RCC 7860 (cell line): ENCODE results near the gene DIO1.
"Not testable (repeated sequence)": the region's sequence is repeated elsewhere in the genome, so short reads cannot be mapped to it uniquely, and the experiment has no call there.

Experiments
- DNase-seq: peaks from one replicate; pipeline ENCODE4 v3.0.0-alpha.2; 2015; ENCODE audit warnings: low spot score
- FAIRE-seq: peaks from 2 replicates; lab custom pipeline; 2012; peaks lifted over from hg19 to GRCh38; lab: Jason Lieb, UNC

Gene DIO1

DNA sequence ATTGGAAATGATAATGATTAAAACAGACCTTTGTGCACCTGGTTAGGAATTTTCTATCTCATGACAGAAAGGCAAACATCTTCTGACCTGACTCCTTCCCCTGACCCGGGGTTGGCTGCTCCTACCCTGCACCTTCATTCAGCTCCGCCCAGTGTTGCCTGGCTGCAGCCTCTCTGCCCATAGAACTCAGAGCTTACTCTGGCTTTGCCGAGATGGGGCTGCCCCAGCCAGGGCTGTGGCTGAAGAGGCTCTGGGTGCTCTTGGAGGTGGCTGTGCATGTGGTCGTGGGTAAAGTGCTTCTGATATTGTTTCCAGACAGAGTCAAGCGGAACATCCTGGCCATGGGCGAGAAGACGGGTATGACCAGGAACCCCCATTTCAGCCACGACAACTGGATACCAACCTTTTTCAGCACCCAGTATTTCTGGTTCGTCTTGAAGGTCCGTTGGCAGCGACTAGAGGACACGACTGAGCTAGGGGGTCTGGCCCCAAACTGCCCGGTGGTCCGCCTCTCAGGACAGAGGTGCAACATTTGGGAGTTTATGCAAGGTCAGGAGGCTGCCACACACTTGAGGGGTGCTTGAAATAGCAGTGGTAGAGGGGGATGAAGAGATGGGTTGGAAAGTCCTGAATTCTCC is at the start of gene DIO1:
Gene DIO1 (plus strand): TSS at position 189 of the 638 bp plus-strand sequence. CDS start 24 bp downstream, at position 213.
- DNase-seq, result no peak
- no peak for FAIRE-seq

DNA sequence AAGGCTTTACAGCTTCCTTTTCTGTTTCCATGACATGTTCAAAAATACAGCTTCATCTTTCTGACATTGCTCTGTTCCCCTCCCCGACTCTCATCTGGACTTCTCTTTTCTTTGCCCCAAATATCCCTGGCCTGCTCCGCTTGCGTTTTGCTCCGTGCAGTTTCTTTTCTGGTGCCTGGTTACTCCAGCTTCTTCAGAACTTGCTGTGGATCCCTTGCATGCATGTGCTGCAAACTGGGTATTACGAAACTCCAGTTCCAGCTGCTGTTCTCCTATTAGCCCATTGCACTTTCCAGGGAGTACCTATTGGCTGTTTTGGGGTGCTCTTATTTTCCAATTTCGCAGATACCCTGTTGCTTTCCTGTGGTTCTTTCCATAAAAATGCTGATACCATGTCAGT is 46.0 kb upstream of the DIO1 start:
- FAIRE-seq, result no peak
- no peak for DNase-seq

DNA sequence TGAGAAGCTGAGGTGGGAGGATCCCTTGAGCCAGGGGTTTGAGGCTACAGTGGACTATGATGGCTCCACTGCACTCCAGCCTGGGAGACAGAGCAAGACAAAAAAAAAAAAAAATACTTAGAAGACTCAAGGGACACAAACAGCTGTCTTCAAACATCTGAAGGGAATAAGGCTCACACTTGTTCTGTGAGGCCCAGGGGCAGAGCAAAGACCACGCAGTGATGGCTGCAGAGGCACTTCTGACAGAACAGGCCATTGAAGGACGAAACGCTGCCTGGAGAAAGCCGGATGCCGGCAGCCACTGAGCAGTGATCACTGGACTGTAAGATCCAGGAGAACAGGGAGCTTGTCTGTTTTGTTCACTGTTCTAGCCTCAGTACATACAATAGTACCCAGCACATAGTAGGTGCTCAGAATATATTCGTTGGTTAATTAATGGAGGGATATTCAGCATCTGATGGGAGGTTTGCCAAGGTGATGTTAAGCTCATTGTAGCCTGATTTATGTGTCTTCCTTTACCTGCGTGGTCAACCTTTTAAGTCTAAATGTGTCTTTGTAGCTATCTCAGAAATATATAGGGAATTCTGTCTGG is 43.8 kb upstream of the DIO1 start:
- DNase-seq (no peak), FAIRE-seq (no peak)

DNA sequence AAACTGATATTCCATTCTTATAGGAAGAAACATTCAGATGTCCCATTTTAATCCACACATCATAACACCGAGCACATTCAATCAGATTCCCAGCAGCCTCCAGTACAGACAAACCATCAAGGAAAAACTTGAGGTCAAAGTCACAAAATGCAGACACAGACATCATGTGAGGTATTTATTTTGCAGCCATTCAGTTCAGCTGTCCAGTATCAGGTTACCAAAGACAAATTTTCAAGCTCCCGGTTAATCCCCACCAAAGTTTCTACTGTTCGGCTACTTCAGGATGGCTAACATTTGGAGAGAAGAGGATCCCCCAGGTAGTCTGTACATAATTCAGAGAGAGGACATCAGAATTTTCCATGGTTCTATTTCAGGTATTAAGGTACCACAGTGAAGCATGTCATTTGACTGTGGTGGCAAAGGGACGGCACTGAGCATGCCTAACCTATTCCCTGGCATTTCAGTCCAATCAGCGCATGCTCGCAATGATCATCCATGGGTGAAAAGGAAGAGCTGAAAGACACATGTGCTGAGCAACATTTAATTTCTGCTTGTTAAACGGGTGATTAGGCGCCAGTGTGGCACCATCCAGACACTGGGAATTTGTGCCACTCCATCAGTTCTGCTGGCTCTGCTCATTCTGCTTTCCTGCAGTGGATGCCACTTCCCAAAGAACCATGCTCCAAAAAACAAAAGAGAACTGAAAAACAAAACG is 42.3 kb upstream of the DIO1 start:
- DNase-seq (no peak), FAIRE-seq (no peak)

DNA sequence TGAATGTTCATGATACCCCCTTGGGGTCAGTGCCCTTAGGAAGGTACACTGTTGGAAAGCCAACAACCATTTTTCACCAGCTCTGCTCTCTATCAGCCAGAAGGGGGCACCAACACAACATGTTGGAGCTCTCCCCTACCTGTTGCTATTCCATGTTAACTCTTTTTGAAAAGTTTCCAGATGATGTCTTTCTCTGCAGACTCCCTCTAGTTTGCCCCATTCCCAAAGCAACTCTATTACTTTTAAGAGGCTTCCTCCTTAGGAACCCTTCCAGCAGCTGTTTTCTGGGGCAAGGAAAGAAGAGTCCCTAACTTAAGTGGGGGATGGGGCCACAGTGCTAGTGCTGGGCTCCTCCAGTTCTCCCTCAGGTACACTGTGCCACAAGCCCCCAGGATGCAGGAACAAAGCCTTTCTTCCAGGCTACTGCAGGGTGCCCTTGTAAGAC is 33.0 kb upstream of the DIO1 start:
- FAIRE-seq, result peak; percentile 23
- DNase-seq, result peak; percentile 57

DNA sequence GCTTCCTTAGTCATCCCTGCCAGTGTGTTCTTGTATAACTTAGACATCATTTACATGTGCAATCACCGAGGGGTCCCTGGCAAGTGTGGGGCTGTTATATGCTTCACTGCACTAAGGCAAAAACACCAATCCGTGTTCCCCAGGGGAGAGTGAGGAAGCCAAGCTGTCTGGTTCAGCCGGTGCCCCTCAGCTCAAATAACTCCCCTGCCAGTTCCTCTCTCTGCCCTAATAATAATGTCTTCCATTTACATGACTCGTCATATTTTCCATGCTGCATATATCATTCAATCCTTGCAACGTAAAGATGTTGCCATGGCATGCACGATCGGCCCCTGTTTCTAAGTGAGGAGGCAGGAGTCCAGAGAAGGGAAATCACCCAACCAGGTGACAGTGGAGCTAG is 31.5 kb upstream of the DIO1 start:
- FAIRE-seq (no peak), DNase-seq (no peak)

DNA sequence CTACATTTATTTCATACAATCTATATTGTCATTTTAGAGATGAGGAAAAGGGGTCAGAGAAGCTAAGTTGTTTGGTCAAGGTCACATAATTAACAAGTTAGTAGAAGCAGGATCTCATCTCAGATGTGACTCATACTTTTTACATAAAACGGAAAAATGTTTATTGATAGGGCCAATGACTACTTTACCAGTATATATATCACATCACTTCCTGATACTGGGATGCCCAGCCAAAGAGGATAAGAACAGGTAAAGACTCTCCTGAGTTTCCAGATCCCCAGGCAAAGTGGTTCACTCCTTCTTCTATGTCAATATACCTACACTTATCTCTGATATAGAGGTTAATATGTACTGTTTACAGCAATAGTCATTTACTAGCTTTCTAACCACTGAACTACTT is 25.4 kb upstream of the DIO1 start:
- no peak for DNase-seq
- no peak for FAIRE-seq

DNA sequence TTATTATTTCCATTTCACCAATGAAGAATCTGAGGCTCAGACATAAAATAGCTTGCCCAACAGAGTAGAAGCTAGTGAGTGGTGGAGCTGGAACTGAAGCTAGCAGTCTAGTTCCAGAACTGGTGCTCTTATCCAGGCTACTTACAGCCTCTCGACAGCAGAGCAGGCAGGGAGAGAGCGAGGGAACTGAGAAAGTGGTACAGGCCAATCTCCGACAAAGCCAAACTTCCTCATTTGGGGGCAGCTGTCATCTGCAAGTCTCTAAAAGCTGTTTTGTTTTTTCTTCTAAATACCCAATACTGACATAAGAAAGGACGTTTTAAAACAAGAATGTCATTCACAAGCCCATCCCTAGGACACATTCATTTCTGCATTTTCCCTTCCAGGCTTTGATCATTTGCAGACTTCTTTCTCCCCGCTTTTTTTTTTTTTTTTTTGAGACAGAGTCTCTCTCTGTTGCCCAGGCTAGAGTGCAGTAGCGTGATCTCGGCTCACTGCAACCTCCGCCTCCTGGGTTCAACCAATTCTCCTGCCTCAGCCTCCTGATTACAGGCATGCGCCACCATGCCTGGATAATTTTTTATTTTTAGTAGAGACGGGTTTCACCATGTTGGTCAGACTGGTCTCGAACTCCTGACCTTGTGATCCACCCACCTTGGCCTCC is 24.4 kb upstream of the DIO1 start:
- FAIRE-seq (no peak), DNase-seq (no peak)

DNA sequence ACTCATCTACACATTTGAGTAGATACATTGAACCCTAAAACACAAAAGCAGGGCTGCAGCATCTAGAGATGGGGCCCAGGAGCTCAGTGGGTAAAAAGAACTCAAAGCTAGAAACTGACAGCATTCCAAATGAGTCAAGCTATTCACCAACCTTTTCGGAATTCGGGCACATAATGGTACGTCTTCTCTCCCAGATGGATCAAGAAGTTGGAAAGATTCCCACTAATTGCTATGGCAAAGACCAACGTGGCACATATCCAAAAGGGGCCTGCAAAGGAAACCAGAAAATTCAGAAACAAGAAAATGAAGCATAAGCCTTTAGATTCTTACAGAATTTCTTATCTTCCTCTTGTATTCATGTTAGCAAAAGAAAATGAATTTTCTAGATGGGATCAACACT is 22.8 kb upstream of the DIO1 start:
- FAIRE-seq (no peak), DNase-seq (no peak)

DNA sequence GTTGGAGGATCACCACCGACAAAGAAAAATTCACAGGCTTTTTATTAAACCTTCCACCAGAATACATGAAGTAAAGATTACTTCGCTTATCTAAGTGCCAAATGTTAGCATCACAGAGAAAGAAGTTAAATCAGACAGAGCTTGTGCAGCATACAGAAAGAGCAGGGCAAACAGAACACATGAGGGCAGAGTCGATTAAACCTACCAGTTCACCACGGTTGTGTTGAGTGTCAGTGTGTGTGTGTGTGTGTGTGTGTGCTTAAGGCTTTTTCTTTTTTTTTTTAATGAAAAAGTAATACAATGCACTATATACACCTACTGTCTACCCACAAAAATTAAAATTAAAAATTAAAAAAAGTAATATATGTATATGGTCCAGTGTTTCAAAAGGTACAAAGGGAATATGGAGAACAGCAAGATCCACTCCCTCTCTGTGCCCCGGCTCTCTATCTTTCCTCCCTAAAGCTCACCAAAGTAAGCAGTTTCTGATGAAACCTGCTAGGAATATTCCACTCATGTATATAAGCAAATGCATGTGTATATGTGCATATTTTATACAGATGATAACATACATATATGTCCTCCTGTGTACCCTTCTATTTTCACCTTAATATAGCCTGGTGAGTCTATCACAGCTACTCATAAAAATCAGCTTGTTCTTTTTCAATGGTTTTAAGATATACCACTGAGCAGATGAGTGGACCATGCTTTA is 22.1 kb upstream of the DIO1 start:
- no peak for FAIRE-seq
- no peak for DNase-seq

DNA sequence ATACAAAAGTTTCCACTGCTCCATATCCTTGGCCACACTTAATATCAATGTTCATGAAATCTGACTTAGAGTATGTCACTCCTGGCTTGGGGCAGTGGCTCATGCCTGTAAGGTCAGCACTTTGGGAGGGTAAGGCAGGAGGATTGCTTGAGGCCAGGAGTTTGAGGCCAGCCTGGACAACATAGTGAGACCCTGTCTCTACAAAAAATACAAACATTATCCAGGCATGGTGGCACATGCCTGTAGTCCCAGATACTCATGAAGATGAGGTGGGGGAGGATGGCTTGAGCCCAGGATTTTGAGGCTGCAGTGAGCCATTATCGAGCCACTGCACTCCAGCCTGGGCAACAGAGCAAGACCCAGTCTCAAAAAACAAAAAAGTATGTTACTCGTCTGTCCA is 18.8 kb upstream of the DIO1 start:
- not testable (repeated sequence) for DNase-seq, FAIRE-seq

DNA sequence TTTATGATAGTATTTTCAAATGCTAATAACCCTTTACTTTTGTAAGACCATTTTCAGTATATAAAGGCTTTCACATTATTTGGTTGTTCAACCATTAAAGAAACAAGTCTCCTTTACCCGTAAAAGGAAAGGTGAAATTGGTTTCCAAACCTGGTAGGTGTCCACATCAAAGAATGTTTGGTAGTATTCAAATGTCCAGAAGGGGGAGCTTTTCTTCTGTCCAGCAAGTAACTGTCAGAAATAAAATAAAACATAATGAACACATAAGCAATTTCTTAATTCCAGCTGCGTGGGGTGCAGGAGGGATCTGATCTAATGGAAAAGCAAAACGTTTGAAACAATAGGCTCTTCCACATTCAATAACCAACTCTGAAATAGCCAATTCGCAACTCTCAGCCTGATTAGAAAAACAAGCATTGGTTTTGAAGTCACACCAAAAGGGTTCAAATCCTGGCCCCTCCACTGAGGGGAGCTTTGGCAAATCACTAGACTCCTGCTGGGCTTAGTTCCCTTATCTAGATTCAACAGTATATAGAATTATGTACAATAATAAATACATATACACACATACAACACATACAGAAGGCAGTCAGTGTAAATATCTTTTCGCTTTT is 15.4 kb upstream of the DIO1 start:
- DNase-seq, result peak; percentile 64
- FAIRE-seq, result peak; percentile 78

DNA sequence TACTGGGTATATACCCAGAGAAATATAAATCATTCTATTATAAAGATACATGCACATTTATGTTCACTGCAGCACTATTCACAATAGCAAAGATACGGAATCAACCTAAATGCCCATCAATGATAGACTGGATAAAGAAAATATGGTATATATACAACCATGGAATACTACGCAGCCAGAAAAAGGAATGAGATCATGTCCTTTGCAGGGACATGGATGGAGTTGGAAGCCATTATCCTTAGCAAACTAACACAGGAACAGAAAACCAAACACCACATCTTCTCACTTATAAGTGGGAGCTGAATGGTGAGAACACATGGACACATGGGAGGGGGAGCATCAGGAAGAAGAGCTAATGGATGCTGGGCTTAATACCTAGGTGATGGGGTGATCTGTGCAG is 12.1 kb upstream of the DIO1 start:
- FAIRE-seq, DNase-seq: not testable (repeated sequence)

DNA sequence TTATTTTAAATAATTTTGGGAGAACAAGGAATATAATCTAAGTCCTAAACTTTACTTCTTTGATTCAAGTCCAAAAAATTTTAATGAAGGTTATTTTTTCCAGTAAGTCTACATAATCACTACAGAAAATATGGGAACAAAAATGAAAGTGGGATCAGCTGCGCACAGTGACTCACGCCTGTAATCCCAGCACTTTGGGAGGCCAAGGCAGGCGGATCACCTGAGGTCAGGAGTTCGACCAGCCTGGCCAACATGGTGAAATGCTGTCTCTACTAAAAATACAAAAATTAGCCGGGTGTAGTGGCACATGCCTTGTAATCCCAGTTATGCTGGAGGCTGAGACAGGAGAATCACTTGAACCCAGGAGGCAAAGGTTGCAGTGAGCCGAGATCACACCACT is 10.4 kb upstream of the DIO1 start:
- not testable (repeated sequence) for FAIRE-seq, DNase-seq

DNA sequence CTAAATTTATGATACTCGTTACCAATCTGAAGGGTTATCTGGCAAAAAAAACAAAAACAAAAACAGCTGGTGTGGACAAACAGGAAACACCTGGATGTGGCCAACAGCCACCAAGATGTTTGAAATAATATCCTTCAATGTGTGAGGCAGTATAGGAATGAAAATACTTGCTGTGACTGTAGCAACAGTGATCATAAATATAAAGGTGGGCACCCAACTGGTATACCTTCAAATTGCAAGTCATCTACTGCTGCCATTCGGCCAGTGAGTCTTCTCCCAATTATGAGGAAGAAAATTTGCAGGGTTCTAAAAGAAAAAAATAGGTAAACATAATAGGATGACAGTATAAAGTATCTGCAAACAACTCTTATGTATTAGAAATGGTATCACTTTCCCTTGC is 5.3 kb upstream of the DIO1 start:
- DNase-seq, result no peak
- FAIRE-seq, result no peak

DNA sequence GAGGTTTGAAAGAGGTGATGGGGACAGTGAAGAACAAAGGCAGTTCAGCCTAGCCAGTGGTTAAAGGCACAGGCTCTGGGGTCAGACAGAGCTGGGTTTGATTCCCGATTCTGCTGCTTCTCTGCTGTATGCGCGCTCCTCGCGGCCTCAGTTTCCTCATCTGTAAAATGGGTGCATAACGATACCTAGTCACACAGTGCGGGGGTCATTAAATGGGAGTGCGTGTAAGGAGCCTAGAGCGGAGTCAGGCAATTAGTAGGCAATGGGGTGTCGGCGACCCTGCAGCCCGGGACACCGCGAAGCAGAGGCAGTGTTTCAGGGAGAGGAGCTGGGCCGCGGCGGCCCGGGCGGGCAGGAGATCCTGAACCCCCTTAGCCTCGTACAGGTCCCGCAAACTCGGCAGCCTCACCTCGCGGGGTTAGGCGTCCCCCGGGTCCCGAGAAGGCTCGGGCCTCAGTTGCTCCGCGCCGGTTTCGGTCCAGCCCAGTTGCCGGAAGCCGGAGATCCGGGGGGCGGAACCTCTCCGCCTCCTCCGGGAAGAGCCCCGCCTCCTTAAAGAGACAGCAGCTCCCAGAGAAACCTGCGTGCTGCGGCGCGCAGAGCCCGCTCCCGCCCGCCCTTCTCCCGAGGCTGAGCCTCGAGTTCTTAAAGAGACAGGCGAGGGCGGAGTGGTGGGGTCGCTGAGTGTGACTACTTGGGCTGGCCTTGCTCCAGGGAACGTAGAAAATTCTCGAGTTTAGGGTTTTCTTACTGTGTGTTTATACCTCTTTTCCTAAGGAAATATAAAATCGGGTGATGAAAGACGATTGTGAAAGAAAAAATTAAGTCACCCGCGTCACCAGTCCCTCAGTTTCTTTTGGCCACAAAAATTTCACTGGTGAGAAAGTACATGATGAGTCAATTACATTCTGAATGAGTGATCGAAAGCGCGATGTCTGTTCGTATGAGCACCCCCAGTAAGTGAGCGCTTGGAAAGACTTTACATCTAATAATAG is 4.4 kb upstream of the DIO1 start, which contains the start of gene YIPF1:
Gene YIPF1 (minus strand): TSS at position 494 of the 995 bp plus-strand sequence. CDS start 860 bp downstream, outside the sequence.
- FAIRE-seq (peak; percentile 84), DNase-seq (peak; percentile 80)

DNA sequence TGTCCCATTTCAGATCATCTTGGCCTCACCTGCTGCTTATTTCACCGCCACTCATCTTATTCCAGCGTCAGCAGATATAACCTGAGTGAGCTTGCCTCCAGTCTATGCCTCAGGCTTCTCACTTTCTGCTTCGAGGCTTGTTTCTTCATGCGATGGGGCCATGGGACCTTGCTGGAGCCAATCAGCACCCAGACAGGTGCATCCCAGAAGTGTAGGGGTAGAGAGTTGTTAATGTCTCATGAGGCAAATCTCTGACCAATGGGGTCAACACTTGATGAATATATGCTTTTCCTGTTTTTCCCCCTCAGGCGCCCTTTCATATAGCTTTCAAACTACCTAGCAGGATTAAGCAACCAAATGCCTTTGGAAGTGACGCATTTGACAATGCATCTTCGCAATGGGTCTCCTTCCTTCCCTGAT is 3.5 kb upstream of the DIO1 start:
- FAIRE-seq, result no peak

DNA sequence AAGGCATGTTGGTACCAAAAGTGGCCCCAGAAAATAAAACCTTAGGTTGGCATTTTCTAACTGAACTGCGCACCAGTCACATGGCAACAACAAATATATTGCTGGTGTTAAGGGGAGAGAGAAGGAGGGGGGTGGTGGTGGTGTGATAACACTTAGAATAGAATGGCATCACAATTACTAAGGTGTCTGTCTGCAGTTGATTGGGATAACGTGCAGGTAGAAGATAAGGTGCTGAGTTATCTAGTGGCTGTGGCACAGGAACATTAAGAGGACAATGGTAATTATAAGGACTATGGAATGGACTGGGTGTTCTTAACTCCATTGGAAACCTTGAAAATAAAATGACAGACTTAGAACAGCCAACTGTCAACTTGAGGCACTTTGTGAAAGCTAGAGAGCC is 3.0 kb upstream of the DIO1 start:
- FAIRE-seq (no peak), DNase-seq (no peak)

More for the DNA sequence above, 3.5 kb upstream of the DIO1 start:
- DNase-seq, result no peak

DNA sequence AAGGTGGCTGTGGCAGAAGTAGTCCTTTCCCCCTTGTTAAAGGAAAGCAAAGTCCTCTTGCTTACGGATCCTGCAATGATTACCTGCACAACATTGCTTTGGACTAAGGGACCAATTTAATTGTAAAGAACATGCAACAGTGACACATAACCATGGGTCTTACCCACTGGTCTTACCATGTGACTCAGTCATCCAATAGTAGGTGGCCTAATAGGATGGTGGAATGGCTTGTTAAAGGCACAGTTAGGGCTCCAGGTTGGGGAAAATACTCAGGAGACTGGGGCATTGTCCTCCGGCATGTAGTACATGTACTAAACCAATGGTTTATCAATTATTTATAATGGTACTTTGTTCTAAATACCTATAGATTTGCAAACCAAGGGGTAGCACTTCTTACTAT is 2.3 kb upstream of the DIO1 start:
- no peak for DNase-seq
- FAIRE-seq, result no peak
